ENCODE data around the gene HDAC4. TPM values are rescaled to one million over a fixed set of nuclear protein-coding genes. Genes with fewer than 3 reads are reported as not detected.

HDAC4 gene
- total RNA-seq, 1 donor = 28.3 TPM

DNA sequence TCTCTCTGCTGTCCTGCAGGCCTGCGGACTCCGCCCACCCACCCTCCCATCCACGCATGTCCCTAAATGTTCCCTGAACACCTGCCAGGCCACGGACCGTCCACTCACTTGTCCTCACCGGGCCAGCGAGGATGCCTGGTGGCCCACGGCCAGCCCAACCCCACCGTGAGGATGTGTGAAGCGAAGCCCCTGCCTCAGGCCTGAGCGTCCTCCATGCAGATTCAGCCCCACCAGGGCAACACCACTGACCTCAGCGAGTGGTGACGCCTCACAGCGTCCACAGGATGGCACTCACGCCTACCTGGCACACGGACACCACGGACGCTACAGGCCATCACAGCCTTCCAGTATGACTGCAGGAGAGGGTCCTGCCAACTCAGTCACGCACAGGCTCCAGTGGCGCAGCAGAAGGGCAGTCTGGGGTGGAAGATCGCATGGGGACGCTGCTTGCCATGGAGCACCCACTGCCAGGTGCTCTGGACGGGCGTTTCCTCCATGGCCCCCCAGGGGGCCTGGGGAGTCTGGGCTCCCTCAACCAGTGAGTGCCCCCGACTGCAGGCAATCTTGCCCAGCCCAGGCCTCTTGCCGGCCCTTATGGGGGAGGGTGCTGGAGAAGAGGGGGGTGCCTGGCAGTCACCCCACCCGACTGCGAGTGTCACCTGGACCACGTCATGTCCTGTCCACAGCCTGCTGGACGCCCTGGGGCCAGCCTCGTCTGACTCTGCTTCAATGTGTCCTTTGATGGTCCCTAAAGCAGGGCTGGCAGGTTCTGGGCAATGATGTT lies 25.4 kb downstream of the HDAC4 start:
- DNase-seq (ENCODE audit: low read depth) = no peak
- TF ChIP-seq, protein P1, sequence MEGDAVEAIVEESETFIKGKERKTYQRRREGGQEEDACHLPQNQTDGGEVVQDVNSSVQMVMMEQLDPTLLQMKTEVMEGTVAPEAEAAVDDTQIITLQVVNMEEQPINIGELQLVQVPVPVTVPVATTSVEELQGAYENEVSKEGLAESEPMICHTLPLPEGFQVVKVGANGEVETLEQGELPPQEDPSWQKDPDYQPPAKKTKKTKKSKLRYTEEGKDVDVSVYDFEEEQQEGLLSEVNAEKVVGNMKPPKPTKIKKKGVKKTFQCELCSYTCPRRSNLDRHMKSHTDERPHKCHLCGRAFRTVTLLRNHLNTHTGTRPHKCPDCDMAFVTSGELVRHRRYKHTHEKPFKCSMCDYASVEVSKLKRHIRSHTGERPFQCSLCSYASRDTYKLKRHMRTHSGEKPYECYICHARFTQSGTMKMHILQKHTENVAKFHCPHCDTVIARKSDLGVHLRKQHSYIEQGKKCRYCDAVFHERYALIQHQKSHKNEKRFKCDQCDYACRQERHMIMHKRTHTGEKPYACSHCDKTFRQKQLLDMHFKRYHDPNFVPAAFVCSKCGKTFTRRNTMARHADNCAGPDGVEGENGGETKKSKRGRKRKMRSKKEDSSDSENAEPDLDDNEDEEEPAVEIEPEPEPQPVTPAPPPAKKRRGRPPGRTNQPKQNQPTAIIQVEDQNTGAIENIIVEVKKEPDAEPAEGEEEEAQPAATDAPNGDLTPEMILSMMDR (IDR thresholded peaks at IDR 0.05; ENCODE audit: insufficient read depth, low read length) = no peak
- H3K4me3 ChIP-seq (ENCODE audit: low read depth, low read length) = no peak overlapping the region

GRCh38 chr2:239374896-239375277 lies 25.9 kb downstream of the HDAC4 start:
- no peak for DNase-seq (ENCODE audit: low read depth)
- TF ChIP-seq, protein P1 (IDR thresholded peaks at IDR 0.05; ENCODE audit: insufficient read depth, low read length) = no peak
- H3K4me3 ChIP-seq (ENCODE audit: low read depth, low read length) = no peak overlapping the region

DNA sequence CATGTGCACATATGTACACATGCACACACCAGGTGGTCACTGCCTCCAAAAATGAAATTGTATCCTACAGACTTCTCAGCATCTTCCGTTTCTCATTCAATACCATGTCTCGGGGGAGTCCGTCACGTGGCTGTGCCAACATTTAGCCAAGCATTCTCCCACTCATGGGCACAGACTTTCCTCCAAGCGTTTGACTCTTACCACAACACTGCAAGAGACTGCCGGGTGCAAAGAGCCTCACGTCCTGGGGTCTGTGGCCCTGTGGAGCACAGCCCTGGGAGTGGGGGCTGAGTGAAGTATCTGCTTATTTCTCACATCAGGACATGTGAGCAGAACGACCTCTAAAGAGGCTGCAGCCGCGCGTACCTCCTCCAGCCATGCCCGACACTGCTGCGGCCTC lies 28.0 kb downstream of the HDAC4 start:
- no peak for DNase-seq (ENCODE audit: low read depth)
- TF ChIP-seq, protein P1 (IDR thresholded peaks at IDR 0.05; ENCODE audit: insufficient read depth, low read length) = no peak
- no peak overlapping the region for H3K4me3 ChIP-seq (ENCODE audit: low read depth, low read length)

DNA sequence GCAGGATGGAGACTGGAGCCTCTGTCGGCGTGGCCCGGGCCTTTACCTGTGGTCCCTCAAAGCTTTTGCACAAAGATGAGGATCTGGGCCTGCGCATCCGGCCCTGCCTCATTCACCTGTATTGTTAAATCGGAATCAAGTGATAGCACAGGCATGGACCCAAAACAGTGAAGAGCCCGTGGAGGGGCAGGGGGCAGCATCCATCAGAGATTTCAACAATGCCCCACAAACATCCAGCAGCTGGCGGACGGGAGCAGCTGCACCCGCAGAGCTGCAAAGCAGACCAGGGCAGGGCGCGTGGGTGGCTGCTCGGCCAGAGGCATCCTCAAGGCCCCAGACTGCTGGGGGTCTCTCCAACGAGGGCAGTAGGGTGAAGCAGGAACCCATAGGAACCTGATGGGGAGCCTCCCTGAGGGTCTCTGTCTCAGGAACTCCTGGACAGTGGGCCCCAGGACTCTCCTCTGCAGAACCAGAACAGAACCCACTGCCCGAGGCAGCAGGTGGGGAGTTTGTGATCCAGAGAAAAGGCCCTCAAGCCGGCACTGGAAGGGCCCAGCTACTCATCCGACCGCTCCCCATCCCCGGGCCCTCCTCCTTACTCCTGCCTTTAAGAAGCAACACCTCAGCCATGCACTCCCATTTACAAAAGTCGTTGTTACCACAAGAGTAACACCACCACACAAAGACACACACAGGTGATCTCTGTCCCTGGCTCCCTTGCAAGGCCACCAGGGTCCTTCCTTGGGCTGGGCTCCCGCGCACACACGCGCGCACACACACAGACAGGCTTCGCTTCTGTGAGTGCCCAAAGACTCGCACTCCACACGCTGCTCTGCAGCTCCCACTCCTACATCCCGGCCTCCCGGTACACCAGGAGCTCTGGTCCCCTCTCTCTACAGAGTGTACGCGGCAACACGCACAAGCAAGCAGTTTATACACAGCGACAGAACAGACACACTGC lies 28.8 kb downstream of the HDAC4 start:
- H3K4me3 ChIP-seq (ENCODE audit: low read depth, low read length) = no peak overlapping the region
- DNase-seq (ENCODE audit: low read depth) = no peak
- TF ChIP-seq, protein P1 (IDR thresholded peaks at IDR 0.05; ENCODE audit: insufficient read depth, low read length) = no peak

DNA sequence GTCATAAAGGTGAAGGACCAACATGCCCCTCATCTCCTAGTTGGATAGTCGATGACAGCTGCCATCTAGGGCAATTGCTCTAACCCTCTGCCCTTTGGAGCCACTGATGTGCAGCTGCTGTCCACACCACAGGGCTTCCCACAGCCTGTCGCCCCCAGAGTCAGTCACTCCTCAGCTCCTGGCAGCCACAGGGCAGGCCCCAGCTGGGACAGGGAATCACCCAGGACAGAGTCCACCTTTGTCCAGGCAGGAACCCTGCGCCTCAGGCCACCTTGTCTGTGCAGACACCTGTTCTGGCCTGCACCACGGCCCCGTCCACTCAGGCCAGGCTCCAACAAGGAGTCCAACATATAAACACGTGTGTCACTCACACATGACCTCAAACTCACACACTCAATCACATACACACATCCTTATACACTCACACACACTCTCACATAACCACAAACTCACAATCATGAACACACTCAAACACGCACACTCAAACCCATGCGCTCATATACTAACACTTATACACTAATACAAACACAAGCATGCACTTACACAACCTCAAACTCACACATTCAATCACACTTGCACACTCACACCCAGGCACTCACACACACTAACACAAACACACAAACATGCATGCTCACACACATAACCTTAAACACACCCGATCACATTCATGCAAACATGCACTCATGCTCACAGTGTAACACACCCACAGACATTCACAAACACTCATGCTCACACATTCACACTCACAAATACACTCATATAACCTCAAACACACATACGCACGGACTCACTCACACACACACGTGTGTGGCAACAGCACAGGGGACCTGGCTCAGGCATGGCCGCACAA lies 29.7 kb downstream of the HDAC4 start:
- no peak overlapping the region for H3K4me3 ChIP-seq (ENCODE audit: low read depth, low read length)
- DNase-seq (ENCODE audit: low read depth) = no peak
- TF ChIP-seq, protein P1 (IDR thresholded peaks at IDR 0.05; ENCODE audit: insufficient read depth, low read length) = no peak

GRCh38 chr2:239370403-239370802 lies 30.4 kb downstream of the HDAC4 start:
- TF ChIP-seq, protein P1 (IDR thresholded peaks at IDR 0.05; ENCODE audit: insufficient read depth, low read length) = no peak
- no peak overlapping the region for H3K4me3 ChIP-seq (ENCODE audit: low read depth, low read length)
- no peak for DNase-seq (ENCODE audit: low read depth)

All from fibroblast of the aortic adventitia (primary cell).